Endothelial cell of umbilical vein (primary cell): ENCODE data around the gene TENT5C. TPM values are rescaled to one million over a fixed set of nuclear protein-coding genes. Genes with fewer than 3 reads are reported as not detected.

ENCODE experiments used
- BruUV-seq: library from RNA; stranded (reverse); fragments of 400-500 nt; replicated peaks from 2 replicates; lab custom pipeline; 2021; lab: Mats Ljungman, UMichigan
- CTCF ChIA-PET: fragments of 300-600, 350-600 bp; sonication (Branson Sonifier 250); formaldehyde crosslinking; loops from one replicate; lab custom pipeline; 2021; ENCODE audit warnings: antibody characterized with exemption, inconsistent platforms; lab: Charles Lee
- POLR2A ChIA-PET: fragments of 300-600, 350-600 bp; sonication (Branson Sonifier 250); formaldehyde crosslinking; loops from one replicate; lab custom pipeline; 2021; ENCODE audit warnings: antibody characterized with exemption, inconsistent platforms; lab: Charles Lee
- DNase-seq: peaks from one replicate; pipeline ENCODE4 v3.0.0-alpha.2; 2011; ENCODE audit warnings: low read depth, low spot score
- FAIRE-seq: peaks from 2 replicates; lab custom pipeline; 2011; peaks lifted over from hg19 to GRCh38; lab: Jason Lieb, UNC
- H2AFZ ChIP-seq: 2 replicates; pipeline ENCODE4 v1.6.0; 2012; ENCODE audit warnings: low read depth, low read length, control low read depth, inconsistent platforms
- H3K27ac ChIP-seq: 2 replicates; pipeline ENCODE4 v1.5.1; 2011; ENCODE audit warnings: low read depth, mild to moderate bottlenecking, control low read depth, low read length, moderate library complexity; ENCODE audit not compliant: insufficient read depth
- H3K27me3 ChIP-seq, 2 experiments: 2 replicates each; pipeline versions ENCODE4 v1.6.0 to v1.6.1; 2011; ENCODE audit warnings: low read length in 2 of 2, mixed read lengths in 1 of 2; ENCODE audit not compliant: control insufficient read depth in 2 of 2, insufficient read depth in 2 of 2
- H3K36me3 ChIP-seq, 2 experiments: 2 replicates in 1 of 2; 3 replicates in 1 of 2; pipeline ENCODE4 v1.5.1; 2011; ENCODE audit warnings: low read length in 2 of 2, mild to moderate bottlenecking in 1 of 2, moderate library complexity in 1 of 2; ENCODE audit not compliant: control insufficient read depth in 2 of 2, insufficient read depth in 2 of 2; ENCODE audit errors: extremely low read depth in 1 of 2
- H3K4me1 ChIP-seq: 3 replicates; pipeline ENCODE4 v1.5.1; 2011; ENCODE audit warnings: mild to moderate bottlenecking, low read length; ENCODE audit not compliant: control insufficient read depth, insufficient read depth; ENCODE audit errors: extremely low read depth
- H3K4me2 ChIP-seq: 2 replicates; pipeline ENCODE4 v1.6.1; 2011; ENCODE audit warnings: low read length, control low read depth, mixed read lengths; ENCODE audit not compliant: insufficient read depth
- H3K4me3 ChIP-seq, 3 experiments: fragments of 200-600 bp in 1 of 3; sonication (generic), shearing (Covaris generic) in 1 of 3; replicated peaks in 1 of 3; 2 replicates each; pipeline ENCODE4 v1.5.1; 2011 to 2016; ENCODE audit warnings: control low read depth in 3 of 3, low read length in 3 of 3, mild to moderate bottlenecking in 2 of 3, inconsistent platforms in 1 of 3, low read depth in 1 of 3, moderate library complexity in 1 of 3; ENCODE audit not compliant: insufficient read depth in 1 of 3
- H3K79me2 ChIP-seq: 2 replicates; pipeline ENCODE4 v1.6.0; 2012; ENCODE audit warnings: low read length, inconsistent platforms; ENCODE audit not compliant: control insufficient read depth, insufficient read depth
- H3K9ac ChIP-seq: replicated peaks from 2 replicates; pipeline ENCODE3; 2011; ENCODE audit warnings: low read length, control low read depth; ENCODE audit not compliant: insufficient read depth; ENCODE audit errors: extremely low read depth
- H3K9me1 ChIP-seq: replicated peaks from 3 replicates; pipeline ENCODE4 v1.6.0; 2011; ENCODE audit warnings: mild to moderate bottlenecking, low read length; ENCODE audit not compliant: control insufficient read depth, insufficient read depth; ENCODE audit errors: extremely low read depth
- H3K9me3 ChIP-seq: replicated peaks from 2 replicates; pipeline ENCODE4 v1.5.1; 2012; ENCODE audit warnings: low read length, inconsistent platforms; ENCODE audit not compliant: control insufficient read depth, insufficient read depth
- H4K20me1 ChIP-seq: replicated peaks from 2 replicates; pipeline ENCODE3; 2011; ENCODE audit warnings: mild to moderate bottlenecking, low read length; ENCODE audit not compliant: control insufficient read depth, insufficient read depth; ENCODE audit errors: extremely low read depth
- CTCF ChIP-seq, 2 donors: IDR thresholded peaks; 1 replicate in 1 of 2; 2 replicates in 1 of 2; pipeline ENCODE4 v1.5.1; 2011; ENCODE audit warnings: low read length in 2 of 2, mild to moderate bottlenecking in 2 of 2, moderate library complexity in 2 of 2, control low read depth in 1 of 2, inconsistent platforms in 1 of 2, low read depth in 1 of 2; ENCODE audit not compliant: insufficient read depth in 1 of 2; ENCODE audit errors: extremely low read depth in 1 of 2
- EZH2 ChIP-seq: IDR thresholded peaks from 2 replicates; pipeline ENCODE4 v1.6.1; 2012; ENCODE audit warnings: borderline replicate concordance, low read depth, mild to moderate bottlenecking, moderate library complexity, low read length, inconsistent platforms; ENCODE audit not compliant: severe bottlenecking
- GATA2 ChIP-seq: IDR thresholded peaks from 2 replicates; pipeline ENCODE4 v1.7.0; 2011; ENCODE audit warnings: low read depth, mild to moderate bottlenecking, moderate library complexity, mixed read lengths, low read length; ENCODE audit not compliant: insufficient read length, insufficient read depth
- JUN ChIP-seq: IDR thresholded peaks from 2 replicates; pipeline ENCODE4 v1.6.1; 2011; ENCODE audit warnings: borderline replicate concordance, low read depth; ENCODE audit not compliant: insufficient read length, insufficient read depth
- MAX ChIP-seq: IDR thresholded peaks from 2 replicates; pipeline ENCODE4 v1.6.1; 2011; ENCODE audit not compliant: insufficient read depth, insufficient read length
- MYC ChIP-seq: IDR thresholded peaks from one replicate; pipeline ENCODE4 v1.6.1; 2011; ENCODE audit warnings: mild to moderate bottlenecking, low read depth, low read length
- POLR2A ChIP-seq: IDR thresholded peaks from 2 replicates; pipeline ENCODE4 v1.6.1; 2012; ENCODE audit warnings: low read depth, mild to moderate bottlenecking, control low read depth, low read length
- POLR2AphosphoS5 ChIP-seq: IDR thresholded peaks from 2 replicates; pipeline ENCODE4 v1.6.1; 2012; ENCODE audit warnings: low read depth, mild to moderate bottlenecking, control low read depth, low read length, moderate library complexity; ENCODE audit not compliant: insufficient read depth
- dilution Hi-C: fragments of 300-500 bp; cut with MboI; formaldehyde crosslinking; loops from one replicate; pipeline ENCODE4 v1.15.0; 2019; ENCODE audit warnings: low sequenced_read_pairs; ENCODE audit not compliant: extremely low pct_ligation_motif_present
- intact Hi-C: fragments of 100-400 bp; cut with micrococcal nuclease; formaldehyde crosslinking; loops from one replicate; pipeline ENCODE4 v1.10.0; 2022
- polyA plus RNA-seq, 4 experiments: library from polyadenylated mRNA; depleted of rRNA in 3 of 4; stranded (reverse) in 3 of 4; unstranded in 1 of 4; fragments of >200 nt; gene quantifications; 2 replicates each; pipeline versions ENCODE4 v1.2.1 to v1.2.3, GENCODE V29; 2011 to 2012; ENCODE audit warnings: missing spikeins in 1 of 4
- total RNA-seq: library from RNA; stranded (reverse); gene quantifications from 2 replicates; pipeline ENCODE4 v1.2.3, GENCODE V29; 2021

TENT5C gene
- total and polyA plus RNA-seq, 2 donors (not counting 3 experiments of a cell fraction or from before 2014, with no cell fraction given): 0.06 to 0.22 TPM

- Histone ChIP-seq H3K27ac (no peak overlapping the region), H3K9ac (no peak overlapping the region), H2AFZ (no peak overlapping the region), H3K27me3 (peaks cover 7 to 15% of the 10 kb centered on the region in 2 experiments), H3K4me3 (no peak overlapping the region), H3K79me2 (no peaks in the 10 kb centered on the region), H4K20me1 (no peaks in the 10 kb centered on the region), H3K9me1 (no peaks in the 10 kb centered on the region), H3K36me3 (no peaks in the 10 kb centered on the region), H3K4me2 (no peak overlapping the region), H3K9me3 (no peaks in the 10 kb centered on the region), H3K4me1 (no peaks in the 10 kb centered on the region)
- dilution Hi-C loops: no loop called here
- TF ChIP-seq MAX (no peak), POLR2AphosphoS5 (no peak), EZH2 (no peak), JUN (no peak), GATA2 (no peak), MYC (no peak), CTCF (IDR thresholded peaks at IDR 0.05; ENCODE audit: extremely low read depth in 1 of 2, insufficient read depth in 1 of 2, low read depth in 1 of 2, low read length in 2 of 2) (no peak), POLR2A (no peak)
- FAIRE-seq (no peak), DNase-seq (no peak)
- intact Hi-C loops: no loop called here
- no TSS peak for BruUV-seq
- CTCF ChIA-PET: no interaction called here
- POLR2A ChIA-PET: no interaction called here
These were observed 40.4 kb downstream of the TENT5C start for GRCh38 chr1:117646007-117646811.
